CD4-positive, alpha-beta T cell treated with Interleukin-15 for 4 hours (primary cell): ENCODE results near the gene POLE.

Experiments
- DNase-seq: peaks from one replicate; pipeline ENCODE4 v3.0.0-alpha.2; 2020; ENCODE audit warnings: low spot score

Gene POLE

GRCh38 chr12:132657004-132657727 lies 30.0 kb downstream of the POLE start:
- no peak for DNase-seq

DNA sequence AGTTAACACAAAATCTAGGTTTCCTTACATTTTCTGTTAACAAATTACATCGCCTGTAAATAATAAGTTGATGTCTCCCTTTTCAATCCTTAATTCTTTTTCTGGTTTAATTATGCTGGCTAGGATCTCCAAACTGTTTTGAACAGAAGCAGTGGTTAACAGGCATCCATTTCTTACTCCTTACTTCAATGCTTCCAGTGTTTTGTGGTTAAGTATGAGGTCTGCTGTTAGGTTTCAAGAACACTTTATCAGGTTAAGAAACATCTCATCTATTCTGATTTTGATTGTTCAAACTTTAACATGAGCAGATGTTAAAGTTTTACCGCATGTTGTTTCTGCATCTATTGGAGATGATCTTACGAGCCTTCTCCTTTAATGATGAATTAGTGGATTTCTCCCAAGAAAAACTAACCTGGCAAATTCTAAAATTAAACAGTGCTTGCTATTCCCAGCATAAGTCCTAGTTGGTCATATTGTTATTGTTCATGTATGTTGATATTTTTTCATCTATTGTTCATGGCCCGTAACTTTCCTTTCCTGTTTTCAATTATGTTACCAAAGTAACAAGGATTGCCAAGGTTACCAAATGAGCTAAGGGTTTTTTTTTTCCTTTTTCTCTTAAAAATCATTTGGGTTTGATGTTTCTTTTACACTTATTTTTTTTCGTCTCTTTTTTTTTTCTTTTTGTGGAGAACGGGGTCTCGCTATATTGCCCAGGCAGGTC lies 33.4 kb downstream of the POLE start:
- DNase-seq = no peak

GRCh38 chr12:132651444-132652100 lies 35.6 kb downstream of the POLE start:
- DNase-seq = no peak

DNA sequence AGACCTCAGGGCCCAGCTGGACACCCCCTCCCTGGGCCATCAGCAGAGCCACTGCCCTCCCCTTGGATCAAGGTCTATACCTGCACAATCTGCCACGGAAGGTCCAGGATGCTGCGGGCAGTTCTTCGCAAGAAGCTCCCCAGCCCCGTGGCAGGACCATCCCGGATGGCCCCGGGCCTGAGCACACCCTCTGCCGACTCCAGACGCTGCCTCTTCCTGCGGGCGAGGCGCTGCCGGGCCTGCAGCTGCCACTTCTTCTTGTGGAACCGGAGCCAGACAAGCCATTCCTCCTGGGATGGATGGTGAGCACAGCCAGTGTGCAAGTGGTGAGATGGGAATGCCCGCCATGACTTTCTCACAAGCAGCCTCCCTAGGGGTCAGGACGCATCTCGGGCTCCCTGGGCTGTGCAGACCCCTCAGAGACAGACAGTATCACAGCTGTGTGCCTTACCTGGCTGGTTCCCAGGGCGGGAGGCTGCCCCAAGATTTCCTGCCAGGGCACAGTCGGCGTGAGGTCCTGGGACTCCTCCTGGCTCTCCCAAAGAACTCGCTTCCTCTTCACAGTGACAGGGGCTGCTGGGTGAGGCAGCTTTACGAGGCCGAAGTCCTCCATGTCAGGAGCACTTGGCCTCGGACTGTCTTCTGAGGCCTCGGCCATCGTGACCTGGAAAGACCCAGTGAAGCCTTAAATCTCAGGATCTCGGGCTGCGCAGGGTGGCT lies 37.8 kb downstream of the POLE start:
- no peak for DNase-seq

DNA sequence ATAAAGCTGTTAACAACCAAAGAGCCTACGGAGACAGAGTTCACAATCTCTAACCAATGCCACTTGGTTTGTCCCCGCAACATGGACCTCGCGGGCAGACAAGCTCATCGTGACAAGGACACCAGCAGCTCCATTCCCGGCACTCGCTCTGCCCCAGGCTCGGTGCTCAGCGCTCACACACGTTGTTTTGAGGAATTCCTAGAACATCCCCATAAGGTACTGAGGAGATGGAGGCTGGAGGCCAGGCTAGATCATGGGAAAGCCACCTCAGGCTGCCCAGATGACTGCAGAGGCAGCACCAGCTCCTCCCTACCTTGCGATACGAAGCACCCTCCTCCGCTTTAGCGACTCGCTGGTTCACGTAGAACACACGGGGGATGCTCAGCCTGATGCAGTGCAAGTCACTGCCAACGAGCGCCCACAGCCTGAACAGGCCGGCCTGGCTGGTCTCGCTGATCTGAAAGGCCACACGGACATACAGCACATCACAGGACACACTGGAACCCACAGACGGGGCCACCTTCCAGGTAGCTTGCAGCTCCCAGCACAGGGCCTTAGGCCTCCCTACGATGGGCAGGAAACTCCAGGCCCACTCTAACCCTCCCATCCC lies 38.4 kb downstream of the POLE start:
- no peak for DNase-seq

GRCh38 chr12:132647858-132648257 lies 39.3 kb downstream of the POLE start:
- no peak for DNase-seq

GRCh38 chr12:132646850-132647249 lies 40.3 kb downstream of the POLE start:
- no peak for DNase-seq

GRCh38 chr12:132642846-132643835 lies 44.0 kb downstream of the POLE start:
- no peak for DNase-seq

DNA sequence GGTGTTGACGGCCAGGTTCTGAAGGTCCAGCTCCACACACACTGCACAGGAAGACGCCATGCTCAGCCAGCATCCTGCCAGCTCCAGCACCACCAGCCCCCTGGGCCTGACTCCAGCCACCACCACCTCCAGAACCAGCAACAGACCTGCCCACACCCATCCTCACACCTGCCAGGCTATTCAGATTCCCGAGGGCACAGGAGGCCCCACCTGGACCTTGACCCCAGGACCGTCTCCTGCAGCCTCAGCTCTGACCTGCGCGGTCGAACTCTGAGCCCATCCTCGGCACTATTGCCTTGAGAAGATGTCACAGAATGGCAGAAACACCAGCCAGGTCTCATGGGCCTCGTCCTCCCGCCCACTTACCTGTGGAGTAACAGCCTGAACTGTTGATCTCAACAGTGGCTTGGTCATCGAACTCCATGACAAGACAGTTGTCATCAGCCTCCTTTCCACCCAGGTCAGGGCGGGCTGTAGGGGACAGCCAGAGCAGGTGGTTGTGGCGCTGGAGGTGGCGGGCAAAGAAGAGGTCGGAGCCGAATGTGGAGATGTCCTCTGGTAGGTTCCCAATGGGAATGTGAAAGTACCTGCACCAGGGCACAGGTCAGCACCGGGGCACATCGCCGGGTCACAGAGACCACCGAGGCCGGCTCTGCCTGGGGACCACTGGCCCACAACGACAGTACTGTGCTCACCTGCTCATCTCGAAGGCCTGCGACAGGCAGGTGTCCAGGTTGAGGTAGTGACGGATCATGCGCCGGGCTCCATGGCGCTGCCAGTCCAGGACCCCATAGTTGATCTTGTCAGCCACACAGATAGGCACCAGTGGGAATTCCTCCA lies 45.1 kb downstream of the POLE start:
- no peak for DNase-seq

DNA sequence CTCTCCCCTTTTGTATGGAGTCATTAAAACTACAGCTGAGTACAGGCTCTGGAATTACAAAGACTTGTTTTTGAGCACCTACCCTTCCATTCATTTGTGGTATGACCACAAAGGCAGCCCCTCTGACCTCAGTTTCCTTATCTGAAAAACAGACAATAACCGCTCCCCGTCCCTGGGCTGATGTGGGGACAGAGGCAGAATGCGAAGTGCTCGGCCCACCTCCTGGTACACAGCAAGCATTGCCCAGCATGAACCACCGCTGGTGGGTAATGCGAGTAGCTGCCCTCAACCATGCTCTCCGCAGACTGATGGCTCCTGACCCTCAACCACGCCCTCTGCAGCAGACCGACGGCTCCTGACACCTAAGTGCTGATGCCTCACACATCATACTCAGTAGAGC lies 46.2 kb downstream of the POLE start:
- DNase-seq = no peak

GRCh38 chr12:132639956-132640520 lies 47.1 kb downstream of the POLE start:
- no peak for DNase-seq

GRCh38 chr12:132638541-132639408 lies 48.4 kb downstream of the POLE start:
- no peak for DNase-seq

GRCh38 chr12:132637811-132638210 lies 49.3 kb downstream of the POLE start:
- no peak for DNase-seq

DNA sequence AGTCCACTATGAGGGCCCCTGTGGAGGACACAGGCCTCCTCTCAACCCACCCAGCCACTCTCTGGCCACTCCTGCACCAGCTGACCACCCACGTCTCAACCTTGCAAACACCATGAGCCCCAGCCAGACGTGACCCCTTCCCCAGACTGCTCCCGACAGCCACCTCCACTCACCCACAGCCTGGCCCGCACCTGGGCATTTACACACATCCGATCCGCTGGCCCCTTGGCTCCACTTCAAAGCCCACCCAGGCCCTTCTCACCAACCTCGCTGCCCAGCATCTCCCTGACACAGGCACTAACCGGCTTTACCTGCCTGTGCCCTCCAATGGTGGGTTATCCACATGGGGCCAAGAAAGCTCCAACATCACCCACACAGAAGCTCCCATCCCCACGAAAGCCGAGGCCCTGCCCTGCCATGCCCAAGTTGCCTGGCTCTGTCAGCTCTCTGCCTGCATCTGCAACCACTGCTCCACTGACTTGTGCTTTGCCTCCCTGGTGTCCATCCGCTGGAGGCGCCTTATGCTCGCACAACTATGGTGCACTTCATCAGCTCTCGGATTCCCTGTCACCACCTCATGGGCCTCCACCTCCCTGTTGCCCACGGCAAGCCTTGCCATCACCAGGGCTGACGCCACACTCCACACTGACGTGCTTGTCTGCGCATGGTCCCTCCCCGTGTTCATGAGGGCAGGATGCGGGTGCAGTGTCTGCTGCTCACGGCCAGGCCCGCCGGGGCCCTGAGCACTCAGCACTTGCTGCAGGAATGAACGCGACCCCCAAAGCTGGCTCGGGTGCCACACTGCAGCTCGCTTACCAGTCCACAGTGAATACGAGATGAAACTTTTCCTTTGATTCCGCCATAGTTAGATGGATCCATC lies 51.8 kb downstream of the POLE start:
- no peak for DNase-seq

GRCh38 chr12:132634411-132634990 lies 52.6 kb downstream of the POLE start:
- DNase-seq = no peak

- DNase-seq = no peak
These were observed 53.2 kb downstream of the POLE start for GRCh38 chr12:132633901-132634300.

DNA sequence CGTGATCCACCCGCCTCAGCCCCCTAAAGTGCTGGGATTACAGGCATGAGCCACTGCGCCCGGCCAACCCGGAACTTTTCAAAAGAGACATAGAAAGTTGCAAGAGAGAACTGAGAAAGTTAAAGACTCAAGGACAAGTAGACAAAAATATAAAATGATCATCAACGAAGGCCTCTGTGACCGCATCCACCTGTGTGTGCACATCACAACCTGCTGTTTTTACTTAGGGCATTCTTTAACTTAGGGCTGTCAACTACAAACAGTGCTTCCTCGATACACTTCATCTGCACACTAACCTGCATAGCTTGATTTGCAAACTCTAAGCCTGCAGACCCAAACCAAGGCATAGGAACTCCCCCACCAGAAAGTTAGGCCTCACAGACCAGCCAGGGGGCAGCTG lies 53.7 kb downstream of the POLE start:
- DNase-seq = no peak
